Mammary epithelial cell (primary cell): ENCODE data around the gene TBC1D8.

Experiments used
- EZH2 ChIP-seq: IDR thresholded peaks from 2 replicates; pipeline ENCODE4 v1.6.1; 2012; ENCODE audit warnings: low read length, inconsistent platforms, borderline replicate concordance
- TF ChIP-seq, protein P1 (sequence below), 2 donors: IDR thresholded peaks in 1 of 2; conservative IDR thresholded peaks in 1 of 2; 2 replicates each; pipeline ENCODE4 v1.5.1; 2011 to 2012; ENCODE audit warnings: inconsistent platforms in 2 of 2, low read length in 2 of 2, mild to moderate bottlenecking in 2 of 2, control low read depth in 1 of 2, low read depth in 1 of 2; ENCODE audit not compliant: insufficient read depth in 1 of 2; ENCODE audit errors: extremely low read depth in 1 of 2

DNA sequence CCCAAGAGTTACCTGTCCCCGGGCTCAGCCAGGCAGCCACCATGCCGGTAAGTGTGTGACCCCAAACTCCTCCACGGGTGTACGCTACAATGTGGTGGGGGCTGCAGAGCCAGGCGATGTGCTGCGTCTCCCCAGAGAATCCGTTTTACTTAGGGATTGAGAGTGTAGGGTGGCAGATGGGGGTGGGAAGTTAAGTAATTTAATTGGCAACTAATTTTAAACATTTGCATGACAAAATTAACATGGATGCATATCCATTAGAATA lies 175.7 kb downstream of the TBC1D8 start:
- TF ChIP-seq EZH2 = no peak
- TF ChIP-seq, protein P1, sequence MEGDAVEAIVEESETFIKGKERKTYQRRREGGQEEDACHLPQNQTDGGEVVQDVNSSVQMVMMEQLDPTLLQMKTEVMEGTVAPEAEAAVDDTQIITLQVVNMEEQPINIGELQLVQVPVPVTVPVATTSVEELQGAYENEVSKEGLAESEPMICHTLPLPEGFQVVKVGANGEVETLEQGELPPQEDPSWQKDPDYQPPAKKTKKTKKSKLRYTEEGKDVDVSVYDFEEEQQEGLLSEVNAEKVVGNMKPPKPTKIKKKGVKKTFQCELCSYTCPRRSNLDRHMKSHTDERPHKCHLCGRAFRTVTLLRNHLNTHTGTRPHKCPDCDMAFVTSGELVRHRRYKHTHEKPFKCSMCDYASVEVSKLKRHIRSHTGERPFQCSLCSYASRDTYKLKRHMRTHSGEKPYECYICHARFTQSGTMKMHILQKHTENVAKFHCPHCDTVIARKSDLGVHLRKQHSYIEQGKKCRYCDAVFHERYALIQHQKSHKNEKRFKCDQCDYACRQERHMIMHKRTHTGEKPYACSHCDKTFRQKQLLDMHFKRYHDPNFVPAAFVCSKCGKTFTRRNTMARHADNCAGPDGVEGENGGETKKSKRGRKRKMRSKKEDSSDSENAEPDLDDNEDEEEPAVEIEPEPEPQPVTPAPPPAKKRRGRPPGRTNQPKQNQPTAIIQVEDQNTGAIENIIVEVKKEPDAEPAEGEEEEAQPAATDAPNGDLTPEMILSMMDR (conservative IDR thresholded peaks at IDR 0.05 in 1 of 2, IDR thresholded peaks at IDR 0.05 in 1 of 2; ENCODE audit: extremely low read depth in 1 of 2, insufficient read depth in 1 of 2, low read depth in 1 of 2, low read length in 2 of 2) = no peak
